Erythroblast (primary cell): Measurements from ENCODE around the gene HDAC2.

Experiments used
- GATA1 ChIP-seq: IDR thresholded peaks from 2 replicates; pipeline ENCODE4 v1.6.1; 2011; ENCODE audit warnings: low read depth, mild to moderate bottlenecking, control low read depth, low read length, moderate library complexity
- POLR2A ChIP-seq: IDR thresholded peaks from 2 replicates; pipeline ENCODE4 v1.6.1; 2011; ENCODE audit warnings: mild to moderate bottlenecking, low read length

DNA sequence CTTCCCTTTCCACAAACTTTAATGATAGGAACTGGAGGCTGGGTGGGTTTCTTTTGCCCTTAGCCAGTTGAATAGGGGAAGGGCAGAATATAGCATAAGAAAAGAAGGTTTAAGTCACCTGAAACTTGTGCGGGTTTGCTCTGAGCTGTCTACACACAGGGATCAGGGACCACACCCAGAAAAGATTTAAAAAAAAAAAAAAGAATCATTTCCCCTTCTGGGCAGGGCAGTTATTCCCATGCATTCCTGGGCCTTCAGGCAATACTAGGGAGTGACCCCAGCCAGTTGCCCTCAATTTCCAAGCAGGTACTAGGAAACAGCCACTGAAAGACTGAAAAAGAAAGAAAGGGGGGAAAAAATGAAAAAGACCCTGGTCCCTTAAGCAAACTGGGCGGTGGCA, 39.6 kb upstream of the HDAC2 start:
- TF ChIP-seq POLR2A: no peak
- TF ChIP-seq GATA1: no peak
